SU-DHL-6 (cell line): ENCODE data around the gene SH3PXD2B.

Source experiments
- EZH2phosphoT487 ChIP-seq: fragments of 200-600 bp; sonication (generic), shearing (Covaris generic); conservative IDR thresholded peaks from 2 replicates; pipeline ENCODE4 v1.6.1; 2018; ENCODE audit warnings: mild to moderate bottlenecking, antibody characterized with exemption, low read length, moderate library complexity, mixed read lengths
- TF ChIP-seq, protein P1 (sequence below): fragments of 200-600 bp; sonication (generic); IDR thresholded peaks from one replicate; pipeline ENCODE4 v1.5.1; 2017; ENCODE audit warnings: antibody characterized with exemption, mild to moderate bottlenecking, low read length, moderate library complexity; ENCODE audit not compliant: insufficient read depth, poor library complexity, severe bottlenecking

GRCh38 chr5:172294831-172295230 is 159.5 kb downstream of the SH3PXD2B start:
- TF ChIP-seq, protein P1, sequence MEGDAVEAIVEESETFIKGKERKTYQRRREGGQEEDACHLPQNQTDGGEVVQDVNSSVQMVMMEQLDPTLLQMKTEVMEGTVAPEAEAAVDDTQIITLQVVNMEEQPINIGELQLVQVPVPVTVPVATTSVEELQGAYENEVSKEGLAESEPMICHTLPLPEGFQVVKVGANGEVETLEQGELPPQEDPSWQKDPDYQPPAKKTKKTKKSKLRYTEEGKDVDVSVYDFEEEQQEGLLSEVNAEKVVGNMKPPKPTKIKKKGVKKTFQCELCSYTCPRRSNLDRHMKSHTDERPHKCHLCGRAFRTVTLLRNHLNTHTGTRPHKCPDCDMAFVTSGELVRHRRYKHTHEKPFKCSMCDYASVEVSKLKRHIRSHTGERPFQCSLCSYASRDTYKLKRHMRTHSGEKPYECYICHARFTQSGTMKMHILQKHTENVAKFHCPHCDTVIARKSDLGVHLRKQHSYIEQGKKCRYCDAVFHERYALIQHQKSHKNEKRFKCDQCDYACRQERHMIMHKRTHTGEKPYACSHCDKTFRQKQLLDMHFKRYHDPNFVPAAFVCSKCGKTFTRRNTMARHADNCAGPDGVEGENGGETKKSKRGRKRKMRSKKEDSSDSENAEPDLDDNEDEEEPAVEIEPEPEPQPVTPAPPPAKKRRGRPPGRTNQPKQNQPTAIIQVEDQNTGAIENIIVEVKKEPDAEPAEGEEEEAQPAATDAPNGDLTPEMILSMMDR, result no peak
- TF ChIP-seq EZH2phosphoT487, result no peak
